HepG2 (cell line): Measurements from ENCODE around the gene FBXL12. TPM values are rescaled to one million over a fixed set of nuclear protein-coding genes. Genes with fewer than 3 reads are reported as not detected.

Experiments used
- DPF2 ChIP-seq: sonication (generic); formaldehyde crosslinking; IDR thresholded peaks from 2 replicates; pipeline ENCODE4 v1.4.0; 2020; ENCODE audit warnings: mild to moderate bottlenecking, low read depth, missing genetic modification reagents, borderline replicate concordance
- HDAC1 ChIP-seq: sonication (generic); formaldehyde crosslinking; IDR thresholded peaks from 2 replicates; pipeline ENCODE4 v1.5.1; 2020; ENCODE audit warnings: mild to moderate bottlenecking, missing genetic modification reagents
- HOXA9 ChIP-seq: sonication (generic); formaldehyde crosslinking; IDR thresholded peaks from 2 replicates; pipeline ENCODE4 v1.8.1; 2022; ENCODE audit warnings: missing genetic modification reagents, mild to moderate bottlenecking, moderate library complexity, borderline replicate concordance
- ISL2 ChIP-seq: sonication (generic); formaldehyde crosslinking; IDR thresholded peaks from 2 replicates; pipeline ENCODE4 v1.5.0; 2020; ENCODE audit warnings: missing genetic modification reagents
- MYNN ChIP-seq: sonication (generic); formaldehyde crosslinking; IDR thresholded peaks from 2 replicates; pipeline ENCODE4 v1.4.0; 2020; ENCODE audit warnings: mild to moderate bottlenecking, low read depth, missing genetic modification reagents
- PHF8 ChIP-seq: sonication (generic); formaldehyde crosslinking; IDR thresholded peaks from 2 replicates; pipeline ENCODE4 v1.5.0; 2020; ENCODE audit warnings: missing genetic modification reagents
- SIX4 ChIP-seq: sonication (generic); formaldehyde crosslinking; IDR thresholded peaks from 2 replicates; pipeline ENCODE4 v1.4.0; 2020; ENCODE audit warnings: missing genetic modification reagents
- ZKSCAN5 ChIP-seq: sonication (generic); formaldehyde crosslinking; IDR thresholded peaks from 2 replicates; pipeline ENCODE4 v1.5.1; 2020; ENCODE audit warnings: mild to moderate bottlenecking, missing genetic modification reagents
- ZNF17 ChIP-seq: sonication (generic); formaldehyde crosslinking; IDR thresholded peaks from 2 replicates; pipeline ENCODE4 v1.5.0; 2020; ENCODE audit warnings: mild to moderate bottlenecking, missing genetic modification reagents
- ZNF24 ChIP-seq: fragments of 450-650 bp; IDR thresholded peaks from 2 replicates; pipeline ENCODE4 v1.6.1; 2017; ENCODE audit warnings: antibody characterized with exemption, mild to moderate bottlenecking
- ZNF441 ChIP-seq: sonication (generic); formaldehyde crosslinking; IDR thresholded peaks from 2 replicates; pipeline ENCODE4 v1.7.0; 2021; ENCODE audit warnings: missing genetic modification reagents, borderline replicate concordance
- ZNF766 ChIP-seq: sonication (generic); formaldehyde crosslinking; IDR thresholded peaks from 2 replicates; pipeline ENCODE4 v1.5.0; 2020; ENCODE audit warnings: missing genetic modification reagents, borderline replicate concordance
- ZSCAN20 ChIP-seq: sonication (generic); formaldehyde crosslinking; IDR thresholded peaks from 2 replicates; pipeline ENCODE4 v1.4.0; 2020; ENCODE audit warnings: missing genetic modification reagents, mild to moderate bottlenecking, borderline replicate concordance
- polyA plus RNA-seq, 8 experiments: library from polyadenylated mRNA; depleted of rRNA in 3 of 8; stranded (reverse) in 7 of 8; unstranded in 1 of 8; fragments of >200 nt; fragmentation: Illumina TruSeq in 4 of 8; extraction: Trizol in 4 of 8; gene quantifications; 2 replicates each; pipeline versions ENCODE4 v1.2.1 to v1.2.3, GENCODE V29; 2011 to 2016; ENCODE audit warnings: low read depth in 4 of 8, missing spikeins in 1 of 8, mixed read lengths in 1 of 8; ENCODE audit not compliant: insufficient read depth in 1 of 8
- total RNA-seq, 5 experiments: library from RNA; depleted of rRNA; stranded (reverse); fragments of >200 nt; fragmentation: Illumina TruSeq; extraction: Trizol; gene quantifications; 2 replicates each; pipeline ENCODE4 v1.2.3, GENCODE V29; 2016; ENCODE audit warnings: low read depth in 1 of 5
- TF ChIP-seq, protein P1 (sequence below): IDR thresholded peaks from 2 replicates; pipeline ENCODE4 v1.6.1; 2016; ENCODE audit warnings: missing biosample characterization, missing genetic modification reagents, low read depth
- TF ChIP-seq, protein P2 (sequence below): conservative IDR thresholded peaks from 2 replicates; pipeline ENCODE4 v1.6.1; 2018; ENCODE audit warnings: missing genetic modification reagents
- TF ChIP-seq, protein P3 (sequence below): sonication (generic); formaldehyde crosslinking; IDR thresholded peaks from 2 replicates; pipeline ENCODE4 v1.5.0; 2020; ENCODE audit warnings: missing genetic modification reagents
- TF ChIP-seq, protein P4 (sequence below): sonication (generic); formaldehyde crosslinking; IDR thresholded peaks from 2 replicates; pipeline ENCODE4 v1.4.0; 2020; ENCODE audit warnings: mild to moderate bottlenecking, missing genetic modification reagents, borderline replicate concordance
- TF ChIP-seq, protein P5 (sequence below): sonication (generic); formaldehyde crosslinking; IDR thresholded peaks from 2 replicates; pipeline ENCODE4 v1.4.0; 2020; ENCODE audit warnings: mild to moderate bottlenecking, missing genetic modification reagents

Gene FBXL12
- total and polyA plus RNA-seq, 2 of the 13 experiments (the other 11 are each of a cell fraction or from before 2014, with no cell fraction given) = 20.4 to 23.1 TPM

DNA sequence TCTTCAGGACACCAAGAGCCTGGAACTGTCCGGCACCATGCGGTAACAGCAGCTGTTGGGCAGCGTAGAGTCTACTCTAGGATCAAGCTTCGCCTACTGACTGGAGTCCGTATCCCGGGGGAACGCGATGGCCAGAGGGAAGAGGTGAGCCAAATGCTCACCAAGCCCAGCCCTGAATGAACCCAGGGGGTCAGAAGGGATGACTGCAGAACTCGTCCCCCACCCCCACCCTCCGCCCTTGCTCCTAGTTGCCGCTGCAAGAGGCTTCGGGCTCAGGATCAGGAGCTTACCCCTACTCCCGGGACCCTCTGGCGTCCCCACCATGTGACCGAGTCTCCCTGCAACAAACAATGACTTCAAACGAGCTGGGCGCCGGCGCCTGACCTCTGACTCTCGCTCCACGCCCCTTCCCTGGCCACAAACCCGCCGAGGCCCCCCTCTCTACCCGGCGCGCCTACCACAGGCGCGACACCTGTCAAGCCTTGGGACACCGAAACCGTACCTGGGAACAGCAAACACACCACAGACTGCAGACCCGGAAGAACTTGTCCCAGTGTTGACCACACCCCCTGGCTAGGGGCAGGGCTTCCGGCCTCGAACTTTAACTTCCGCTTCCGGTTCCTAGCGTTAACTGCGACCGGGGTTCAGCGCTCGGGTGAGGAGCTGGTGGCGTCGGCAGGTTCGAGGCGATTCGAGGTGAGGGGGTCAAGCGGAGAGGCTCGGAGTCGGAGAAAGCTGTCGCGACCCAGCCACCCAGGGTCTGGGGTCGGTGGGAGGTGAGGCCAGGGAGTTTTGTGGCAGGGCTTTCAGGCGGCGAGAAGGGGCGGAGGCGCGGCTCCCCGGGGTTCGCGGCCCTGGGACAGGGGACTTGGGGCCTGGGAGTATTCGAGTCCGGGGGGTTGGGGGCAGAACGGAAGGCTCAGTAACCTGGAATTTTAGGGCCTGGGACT, 8.7 kb upstream of the FBXL12 start, which contains the start of gene UBL5 (continued):
- no peak for TF ChIP-seq ZNF17 (CRISPR knock-in tag)
- TF ChIP-seq, protein P1, sequence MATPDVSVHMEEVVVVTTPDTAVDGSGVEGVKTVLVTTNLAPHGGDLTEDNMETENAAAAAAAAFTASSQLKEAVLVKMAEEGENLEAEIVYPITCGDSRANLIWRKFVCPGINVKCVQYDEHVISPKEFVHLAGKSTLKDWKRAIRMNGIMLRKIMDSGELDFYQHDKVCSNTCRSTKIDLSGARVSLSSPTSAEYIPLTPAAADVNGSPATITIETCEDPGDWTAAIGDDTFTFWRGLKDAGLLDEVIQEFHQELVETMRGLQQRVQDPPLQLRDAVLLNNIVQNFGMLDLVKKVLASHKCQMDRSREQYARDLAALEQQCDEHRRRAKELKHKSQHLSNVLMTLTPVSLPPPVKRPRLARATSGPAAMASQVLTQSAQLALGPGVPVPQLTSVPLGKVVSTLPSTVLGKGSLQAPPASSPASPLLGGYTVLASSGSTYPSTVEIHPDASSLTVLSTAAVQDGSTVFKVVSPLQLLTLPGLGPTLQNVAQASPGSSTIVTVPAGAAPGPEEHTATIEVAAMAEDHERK (CRISPR knock-in tag) = no peak
- TF ChIP-seq DPF2 (CRISPR knock-in tag) = no peak
- 0 out of 2 replicates have a peak, but pooled peaks have one; percentile 24 for TF ChIP-seq ZSCAN20 (CRISPR knock-in tag)
- no peak; the same call in 1 of the 2 replicates for TF ChIP-seq ZNF441 (CRISPR knock-in tag)
- TF ChIP-seq HDAC1 (CRISPR knock-in tag) = peak; percentile 97
- no peak for TF ChIP-seq ZKSCAN5 (CRISPR knock-in tag)
- TF ChIP-seq, protein P2, sequence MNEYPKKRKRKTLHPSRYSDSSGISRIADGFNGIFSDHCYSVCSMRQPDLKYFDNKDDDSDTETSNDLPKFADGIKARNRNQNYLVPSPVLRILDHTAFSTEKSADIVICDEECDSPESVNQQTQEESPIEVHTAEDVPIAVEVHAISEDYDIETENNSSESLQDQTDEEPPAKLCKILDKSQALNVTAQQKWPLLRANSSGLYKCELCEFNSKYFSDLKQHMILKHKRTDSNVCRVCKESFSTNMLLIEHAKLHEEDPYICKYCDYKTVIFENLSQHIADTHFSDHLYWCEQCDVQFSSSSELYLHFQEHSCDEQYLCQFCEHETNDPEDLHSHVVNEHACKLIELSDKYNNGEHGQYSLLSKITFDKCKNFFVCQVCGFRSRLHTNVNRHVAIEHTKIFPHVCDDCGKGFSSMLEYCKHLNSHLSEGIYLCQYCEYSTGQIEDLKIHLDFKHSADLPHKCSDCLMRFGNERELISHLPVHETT (CRISPR knock-in tag) = peak; percentile 83
- TF ChIP-seq, protein P3, sequence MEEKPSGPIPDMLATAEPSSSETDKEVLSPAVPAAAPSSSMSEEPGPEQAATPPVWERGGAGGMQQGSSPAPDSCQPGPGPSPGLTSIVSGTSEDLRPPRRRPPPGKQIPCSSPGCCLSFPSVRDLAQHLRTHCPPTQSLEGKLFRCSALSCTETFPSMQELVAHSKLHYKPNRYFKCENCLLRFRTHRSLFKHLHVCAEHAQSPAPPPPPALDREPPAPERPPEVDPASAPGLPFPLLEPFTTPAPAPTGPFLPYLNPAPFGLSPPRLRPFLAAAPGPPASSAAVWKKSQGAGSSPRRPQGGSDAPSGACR (CRISPR knock-in tag) = no peak
- TF ChIP-seq, protein P4, sequence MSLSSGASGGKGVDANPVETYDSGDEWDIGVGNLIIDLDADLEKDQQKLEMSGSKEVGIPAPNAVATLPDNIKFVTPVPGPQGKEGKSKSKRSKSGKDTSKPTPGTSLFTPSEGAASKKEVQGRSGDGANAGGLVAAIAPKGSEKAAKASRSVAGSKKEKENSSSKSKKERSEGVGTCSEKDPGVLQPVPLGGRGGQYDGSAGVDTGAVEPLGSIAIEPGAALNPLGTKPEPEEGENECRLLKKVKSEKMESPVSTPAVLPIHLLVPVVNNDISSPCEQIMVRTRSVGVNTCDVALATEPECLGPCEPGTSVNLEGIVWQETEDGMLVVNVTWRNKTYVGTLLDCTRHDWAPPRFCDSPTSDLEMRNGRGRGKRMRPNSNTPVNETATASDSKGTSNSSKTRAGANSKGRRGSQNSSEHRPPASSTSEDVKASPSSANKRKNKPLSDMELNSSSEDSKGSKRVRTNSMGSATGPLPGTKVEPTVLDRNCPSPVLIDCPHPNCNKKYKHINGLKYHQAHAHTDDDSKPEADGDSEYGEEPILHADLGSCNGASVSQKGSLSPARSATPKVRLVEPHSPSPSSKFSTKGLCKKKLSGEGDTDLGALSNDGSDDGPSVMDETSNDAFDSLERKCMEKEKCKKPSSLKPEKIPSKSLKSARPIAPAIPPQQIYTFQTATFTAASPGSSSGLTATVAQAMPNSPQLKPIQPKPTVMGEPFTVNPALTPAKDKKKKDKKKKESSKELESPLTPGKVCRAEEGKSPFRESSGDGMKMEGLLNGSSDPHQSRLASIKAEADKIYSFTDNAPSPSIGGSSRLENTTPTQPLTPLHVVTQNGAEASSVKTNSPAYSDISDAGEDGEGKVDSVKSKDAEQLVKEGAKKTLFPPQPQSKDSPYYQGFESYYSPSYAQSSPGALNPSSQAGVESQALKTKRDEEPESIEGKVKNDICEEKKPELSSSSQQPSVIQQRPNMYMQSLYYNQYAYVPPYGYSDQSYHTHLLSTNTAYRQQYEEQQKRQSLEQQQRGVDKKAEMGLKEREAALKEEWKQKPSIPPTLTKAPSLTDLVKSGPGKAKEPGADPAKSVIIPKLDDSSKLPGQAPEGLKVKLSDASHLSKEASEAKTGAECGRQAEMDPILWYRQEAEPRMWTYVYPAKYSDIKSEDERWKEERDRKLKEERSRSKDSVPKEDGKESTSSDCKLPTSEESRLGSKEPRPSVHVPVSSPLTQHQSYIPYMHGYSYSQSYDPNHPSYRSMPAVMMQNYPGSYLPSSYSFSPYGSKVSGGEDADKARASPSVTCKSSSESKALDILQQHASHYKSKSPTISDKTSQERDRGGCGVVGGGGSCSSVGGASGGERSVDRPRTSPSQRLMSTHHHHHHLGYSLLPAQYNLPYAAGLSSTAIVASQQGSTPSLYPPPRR (CRISPR knock-in tag) = no peak; the same call in 1 of the 2 replicates
- TF ChIP-seq ISL2 (CRISPR knock-in tag) = no peak
- TF ChIP-seq ZNF24 = no peak
- TF ChIP-seq ZNF766 (CRISPR knock-in tag) = no peak
- TF ChIP-seq, protein P5, sequence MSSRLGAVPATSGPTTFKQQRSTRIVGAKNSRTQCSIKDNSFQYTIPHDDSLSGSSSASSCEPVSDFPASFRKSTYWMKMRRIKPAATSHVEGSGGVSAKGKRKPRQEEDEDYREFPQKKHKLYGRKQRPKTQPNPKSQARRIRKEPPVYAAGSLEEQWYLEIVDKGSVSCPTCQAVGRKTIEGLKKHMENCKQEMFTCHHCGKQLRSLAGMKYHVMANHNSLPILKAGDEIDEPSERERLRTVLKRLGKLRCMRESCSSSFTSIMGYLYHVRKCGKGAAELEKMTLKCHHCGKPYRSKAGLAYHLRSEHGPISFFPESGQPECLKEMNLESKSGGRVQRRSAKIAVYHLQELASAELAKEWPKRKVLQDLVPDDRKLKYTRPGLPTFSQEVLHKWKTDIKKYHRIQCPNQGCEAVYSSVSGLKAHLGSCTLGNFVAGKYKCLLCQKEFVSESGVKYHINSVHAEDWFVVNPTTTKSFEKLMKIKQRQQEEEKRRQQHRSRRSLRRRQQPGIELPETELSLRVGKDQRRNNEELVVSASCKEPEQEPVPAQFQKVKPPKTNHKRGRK (CRISPR knock-in tag) = no peak
- TF ChIP-seq MYNN (CRISPR knock-in tag) = no peak
- no peak for TF ChIP-seq HOXA9 (CRISPR knock-in tag)
- peak; percentile 96 for TF ChIP-seq PHF8 (CRISPR knock-in tag)
- TF ChIP-seq SIX4 (CRISPR knock-in tag) = no peak; the same call in 1 of the 2 replicates
